NB4 (cell line): Measurements from ENCODE around the gene TCL1A.

ENCODE experiments used
- CTCF ChIP-seq: IDR thresholded peaks from one replicate; pipeline ENCODE4 v1.5.1; 2012; ENCODE audit warnings: low read depth, low read length
- POLR2A ChIP-seq: IDR thresholded peaks from 2 replicates; pipeline ENCODE4 v1.6.1; 2011; ENCODE audit warnings: mild to moderate bottlenecking; ENCODE audit not compliant: insufficient read length; ENCODE audit errors: extremely low read depth

GRCh38 chr14:95741038-95741490, 27.1 kb upstream of the TCL1A start:
- no peak for TF ChIP-seq CTCF
- no peak for TF ChIP-seq POLR2A
